PC-9 (cell line): ENCODE results near the gene TPM2. TPM values are rescaled to one million over a fixed set of nuclear protein-coding genes. Genes with fewer than 3 reads are reported as not detected.

ENCODE experiments used
- BruUV-seq: library from RNA; stranded (reverse); fragments of 400-500 nt; replicated peaks from 2 replicates; lab custom pipeline; 2021; lab: Mats Ljungman, UMichigan
- CTCF ChIA-PET: fragments of 300-600 bp; sonication (Branson Sonifier 250); formaldehyde crosslinking; loops from one replicate; lab custom pipeline; 2022; ENCODE audit warnings: antibody characterized with exemption; lab: Charles Lee
- POLR2A ChIA-PET: fragments of 300-600 bp; sonication (Branson Sonifier 250); formaldehyde crosslinking; loops from one replicate; lab custom pipeline; 2022; ENCODE audit warnings: antibody characterized with exemption; ENCODE audit not compliant: unreplicated experiment; lab: Charles Lee
- DNase-seq, 2 experiments: peaks; one replicate each; pipeline versions ENCODE4 v3.0.0 to v3.0.0-alpha.2; 2015 to 2022; ENCODE audit warnings: mixed read lengths in 1 of 2
- H2AFZ ChIP-seq: fragments of 200-600 bp; sonication (generic); 2 replicates; pipeline ENCODE4 v1.8.1; 2017; ENCODE audit warnings: antibody characterized with exemption
- H3F3A ChIP-seq: fragments of 200-600 bp; sonication (generic); 2 replicates; pipeline ENCODE4 v1.8.1; 2017; ENCODE audit warnings: antibody characterized with exemption, mild to moderate bottlenecking, low read depth; ENCODE audit not compliant: insufficient read depth
- H3K27ac ChIP-seq: fragments of 200-600 bp; sonication (generic); 2 replicates; pipeline ENCODE4 v1.6.1; 2016; ENCODE audit warnings: mixed run types
- H3K27me3 ChIP-seq: fragments of 200-600 bp; sonication (generic); 2 replicates; pipeline ENCODE4 v1.6.1; 2016; ENCODE audit warnings: low read depth, mixed run types; ENCODE audit not compliant: insufficient read depth
- H3K36me3 ChIP-seq: fragments of 200-600 bp; sonication (generic); 2 replicates; pipeline ENCODE4 v1.6.1; 2016; ENCODE audit warnings: low read depth, mixed run types
- H3K4me1 ChIP-seq: fragments of 200-600 bp; sonication (generic); replicated peaks from 2 replicates; pipeline ENCODE4 v1.6.1; 2016; ENCODE audit warnings: mixed run types; ENCODE audit not compliant: insufficient read depth
- H3K4me2 ChIP-seq: fragments of 200-600 bp; sonication (generic); 2 replicates; pipeline ENCODE4 v1.6.1; 2017; ENCODE audit warnings: mixed run types
- H3K4me3 ChIP-seq: fragments of 200-600 bp; sonication (generic); 2 replicates; pipeline ENCODE4 v1.6.1; 2016; ENCODE audit warnings: mixed run types
- H3K79me2 ChIP-seq: fragments of 200-600 bp; sonication (generic); 2 replicates; pipeline ENCODE4 v1.6.1; 2017; ENCODE audit warnings: low read depth, mixed run types
- H3K9me2 ChIP-seq: fragments of 200-600 bp; sonication (generic); 2 replicates; pipeline ENCODE4 v1.8.1; 2017; ENCODE audit warnings: mild to moderate bottlenecking; ENCODE audit not compliant: insufficient read depth
- H3K9me3 ChIP-seq: fragments of 200-600 bp; sonication (generic); 2 replicates; pipeline ENCODE4 v1.8.1; 2016; ENCODE audit warnings: low read depth; ENCODE audit not compliant: insufficient read depth
- H4K20me1 ChIP-seq: fragments of 200-600 bp; sonication (generic); 2 replicates; pipeline ENCODE4 v1.8.1; 2017; ENCODE audit not compliant: insufficient read depth
- EZH2 ChIP-seq: fragments of 200-600 bp; sonication (generic); IDR thresholded peaks from 2 replicates; pipeline ENCODE4 v1.8.0; 2017; ENCODE audit warnings: antibody characterized with exemption, low read depth
- intact Hi-C: fragments of 100-400 bp; cut with micrococcal nuclease; formaldehyde crosslinking; loops from one replicate; pipeline ENCODE4 v1.10.0; 2022; ENCODE audit not compliant: unreplicated experiment
- total RNA-seq: library from RNA; stranded (reverse); gene quantifications from 2 replicates; pipeline ENCODE4 v1.2.3, GENCODE V29; 2021
- TF ChIP-seq, protein P1 (sequence below): fragments of 200-600 bp; sonication (generic); conservative IDR thresholded peaks from 2 replicates; pipeline ENCODE4 v1.6.1; 2017; ENCODE audit warnings: mixed run types, antibody characterized with exemption, mild to moderate bottlenecking, moderate library complexity

The TPM2 gene
- total RNA-seq, 1 experiment from 2014 or later = 30.5 TPM

DNA sequence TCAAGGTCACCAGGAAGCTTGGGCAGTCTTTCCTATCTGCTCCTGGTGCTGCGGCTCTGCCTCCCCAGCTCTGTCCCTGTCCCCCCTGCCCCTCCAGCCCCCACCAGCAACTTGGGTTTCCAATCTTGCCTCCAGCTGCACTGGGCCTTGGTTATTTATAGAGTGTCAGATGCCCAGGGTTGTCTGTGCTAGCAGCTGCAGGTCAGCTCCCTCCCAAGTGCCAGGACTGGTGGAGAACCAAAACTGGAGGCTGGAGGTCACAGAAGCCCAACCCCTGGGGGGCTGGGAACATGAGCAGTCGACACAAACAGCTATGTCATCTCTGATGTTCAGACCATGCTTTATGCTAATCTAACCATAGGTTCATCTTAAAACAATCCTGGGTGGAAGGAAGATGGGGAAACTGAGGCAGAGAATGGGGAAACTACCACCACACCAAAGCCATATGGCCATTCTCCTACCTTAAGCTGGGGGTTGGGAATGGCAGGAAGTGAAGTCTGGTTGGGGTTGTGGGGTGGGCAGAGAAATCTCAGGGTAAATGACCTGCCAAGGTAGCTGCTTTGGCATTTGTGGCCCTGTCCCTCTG lies 1.7 kb downstream of the TPM2 start:
- Histone ChIP-seq H4K20me1 (no peaks in the 10 kb centered on the region), H3K27me3 (no peaks in the 10 kb centered on the region), H3K4me3 (no peak overlapping the region), H3K9me3 (no peaks in the 10 kb centered on the region), H3K9me2 (no peaks in the 10 kb centered on the region), H3K4me2 (peak overlapping the region; percentile 74), H3K27ac (0 out of 2 replicates have a peak overlapping the region, but pooled peaks have one; percentile 75), H3K79me2 (no peaks in the 10 kb centered on the region), H3K36me3 (no peaks in the 10 kb centered on the region), H2AFZ (no peak overlapping the region), H3F3A (peaks cover 14% of the 10 kb centered on the region; the same call in 1 of the 2 replicates), H3K4me1 (peaks cover 21% of the 10 kb centered on the region)
- POLR2A ChIA-PET = interaction anchor here (0.6 kb wide), 1 partner anchor 9 kb away, joined by 4 read pairs; no protein-coding TSS in a partner anchor
- DNase-seq = no peak
- intact Hi-C loops = no loop called here
- CTCF ChIA-PET = no interaction called here
- no peak for TF ChIP-seq EZH2
- TF ChIP-seq, protein P1, sequence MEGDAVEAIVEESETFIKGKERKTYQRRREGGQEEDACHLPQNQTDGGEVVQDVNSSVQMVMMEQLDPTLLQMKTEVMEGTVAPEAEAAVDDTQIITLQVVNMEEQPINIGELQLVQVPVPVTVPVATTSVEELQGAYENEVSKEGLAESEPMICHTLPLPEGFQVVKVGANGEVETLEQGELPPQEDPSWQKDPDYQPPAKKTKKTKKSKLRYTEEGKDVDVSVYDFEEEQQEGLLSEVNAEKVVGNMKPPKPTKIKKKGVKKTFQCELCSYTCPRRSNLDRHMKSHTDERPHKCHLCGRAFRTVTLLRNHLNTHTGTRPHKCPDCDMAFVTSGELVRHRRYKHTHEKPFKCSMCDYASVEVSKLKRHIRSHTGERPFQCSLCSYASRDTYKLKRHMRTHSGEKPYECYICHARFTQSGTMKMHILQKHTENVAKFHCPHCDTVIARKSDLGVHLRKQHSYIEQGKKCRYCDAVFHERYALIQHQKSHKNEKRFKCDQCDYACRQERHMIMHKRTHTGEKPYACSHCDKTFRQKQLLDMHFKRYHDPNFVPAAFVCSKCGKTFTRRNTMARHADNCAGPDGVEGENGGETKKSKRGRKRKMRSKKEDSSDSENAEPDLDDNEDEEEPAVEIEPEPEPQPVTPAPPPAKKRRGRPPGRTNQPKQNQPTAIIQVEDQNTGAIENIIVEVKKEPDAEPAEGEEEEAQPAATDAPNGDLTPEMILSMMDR = no peak
- no TSS peak for BruUV-seq

GRCh38 chr9:35687306-35687705 lies 2.4 kb downstream of the TPM2 start:
- TF ChIP-seq, protein P1 = no peak
- TF ChIP-seq EZH2 = no peak
- Histone ChIP-seq H3K27me3 (no peaks in the 10 kb centered on the region), H3K4me1 (peaks cover 21% of the 10 kb centered on the region), H3F3A (peaks cover 14% of the 10 kb centered on the region; the same call in 1 of the 2 replicates), H4K20me1 (no peaks in the 10 kb centered on the region), H3K36me3 (no peaks in the 10 kb centered on the region), H2AFZ (no peak overlapping the region), H3K27ac (no peak overlapping the region), H3K4me3 (no peak overlapping the region), H3K9me2 (no peaks in the 10 kb centered on the region), H3K4me2 (no peak overlapping the region), H3K79me2 (no peaks in the 10 kb centered on the region), H3K9me3 (no peaks in the 10 kb centered on the region)
- intact Hi-C loops = no loop called here
- CTCF ChIA-PET = no interaction called here
- DNase-seq = no peak
- no TSS peak for BruUV-seq
- POLR2A ChIA-PET = interaction anchor here (0.6 kb wide), 1 partner anchor 852 kb away, joined by 3 read pairs; no protein-coding TSS in a partner anchor

- H3F3A ChIP-seq = peaks cover 14% of the 10 kb centered on the region; the same call in 1 of the 2 replicates
- BruUV-seq = no TSS peak
- ChIA-PET POLR2A (interaction anchor here (0.6 kb wide), 1 partner anchor 851 kb away, joined by 3 read pairs; no protein-coding TSS in a partner anchor), CTCF (no interaction called here)
- H3K4me1 ChIP-seq = peaks cover 21% of the 10 kb centered on the region
- no peak overlapping the region for H3K4me2 ChIP-seq
- intact Hi-C loops = no loop called here
- no peak overlapping the region for H3K4me3 ChIP-seq
- no peaks in the 10 kb centered on the region for H3K9me2 ChIP-seq
- no peaks in the 10 kb centered on the region for H3K9me3 ChIP-seq
- H3K27ac ChIP-seq = no peak overlapping the region
- no peak overlapping the region for H2AFZ ChIP-seq
- H3K79me2 ChIP-seq = no peaks in the 10 kb centered on the region
- no peaks in the 10 kb centered on the region for H3K27me3 ChIP-seq
- H3K36me3 ChIP-seq = no peaks in the 10 kb centered on the region
- H4K20me1 ChIP-seq = no peaks in the 10 kb centered on the region
- TF ChIP-seq, protein P1 = no peak
- TF ChIP-seq EZH2 = no peak
- DNase-seq = no peak
Measured at GRCh38 chr9:35686222-35687203, 3.2 kb downstream of the TPM2 start.
